Measurements from ENCODE around the gene ITSN2.
"Not testable (repeated sequence)": the region's sequence is repeated elsewhere in the genome, so short reads cannot be mapped to it uniquely, and the experiment has no call there.

Gene ITSN2

GRCh38 chr2:24362253-24362652 is 1.9 kb upstream of the ITSN2 start:
- DNase-seq, result no peak

- peak; percentile 2 for DNase-seq
Measured at GRCh38 chr2:24360963-24361330, 611 bp upstream of the ITSN2 start.

GRCh38 chr2:24359129-24360049 is 947 bp downstream of the ITSN2 start:
- peak; percentile 47 for DNase-seq

- not testable (repeated sequence) for DNase-seq
Measured at GRCh38 chr2:24357767-24358166, 2.6 kb downstream of the ITSN2 start.

- DNase-seq, result not testable (repeated sequence)
Measured at GRCh38 chr2:24357115-24357514, 3.2 kb downstream of the ITSN2 start.

- no peak for DNase-seq
Measured at GRCh38 chr2:24354957-24355356, 5.4 kb downstream of the ITSN2 start.

- no peak for DNase-seq
Measured at GRCh38 chr2:24354395-24354794, 5.9 kb downstream of the ITSN2 start.

GRCh38 chr2:24353973-24354372 is 6.4 kb downstream of the ITSN2 start:
- DNase-seq, result no peak

GRCh38 chr2:24353364-24353763 is 7.0 kb downstream of the ITSN2 start:
- no peak for DNase-seq

GRCh38 chr2:24352664-24353063 is 7.7 kb downstream of the ITSN2 start:
- DNase-seq, result no peak

GRCh38 chr2:24351981-24352380 is 8.4 kb downstream of the ITSN2 start:
- DNase-seq, result no peak

GRCh38 chr2:24351627-24351938 is 8.8 kb downstream of the ITSN2 start:
- DNase-seq, result no peak

GRCh38 chr2:24350826-24351626 is 9.3 kb downstream of the ITSN2 start:
- no peak for DNase-seq

- no peak for DNase-seq
Measured at GRCh38 chr2:24349097-24349496, 11.2 kb downstream of the ITSN2 start.

- no peak for DNase-seq
Measured at GRCh38 chr2:24345937-24346336, 14.4 kb downstream of the ITSN2 start.

GRCh38 chr2:24343225-24343882 is 17.0 kb downstream of the ITSN2 start:
- no peak for DNase-seq

GRCh38 chr2:24342110-24342910 is 18.0 kb downstream of the ITSN2 start:
- DNase-seq, result no peak

GRCh38 chr2:24339856-24340262 is 20.5 kb downstream of the ITSN2 start:
- no peak for DNase-seq

GRCh38 chr2:24339098-24339497 is 21.2 kb downstream of the ITSN2 start:
- not testable (repeated sequence) for DNase-seq

- no peak for DNase-seq
Measured at GRCh38 chr2:24337890-24338289, 22.4 kb downstream of the ITSN2 start.

GRCh38 chr2:24336811-24337210 is 23.5 kb downstream of the ITSN2 start:
- no peak for DNase-seq

GRCh38 chr2:24334245-24334633 is 26.1 kb downstream of the ITSN2 start:
- no peak for DNase-seq
